Large intestine (tissue), 3 donors: ENCODE measurements around the gene HOXB7. TPM values are rescaled to one million over a fixed set of nuclear protein-coding genes. Genes with fewer than 3 reads are reported as not detected.

Experiments
- DNase-seq, 2 donors: peaks; one replicate each; pipeline versions ENCODE4 v3.0.0 to v3.0.0-alpha.2; 2013
- H3K27ac ChIP-seq: one replicate; pipeline ENCODE4 v1.5.1; 2013; ENCODE audit warnings: low read length
- H3K27me3 ChIP-seq: 2 replicates; pipeline ENCODE4 v1.6.1; 2013; ENCODE audit warnings: low read length; ENCODE audit not compliant: control insufficient read depth, insufficient read depth
- H3K36me3 ChIP-seq: 2 replicates; pipeline ENCODE4 v1.6.1; 2013; ENCODE audit warnings: low read length; ENCODE audit not compliant: control insufficient read depth, insufficient read depth
- H3K4me1 ChIP-seq: one replicate; pipeline ENCODE4 v1.6.1; 2013; ENCODE audit warnings: low read length; ENCODE audit not compliant: control insufficient read depth, insufficient read depth
- H3K4me3 ChIP-seq: one replicate; pipeline ENCODE4 v1.5.1; 2013; ENCODE audit warnings: low read length
- H3K9me3 ChIP-seq: one replicate; pipeline ENCODE4 v1.6.1; 2013; ENCODE audit warnings: mild to moderate bottlenecking, low read depth, low read length, moderate library complexity; ENCODE audit not compliant: control insufficient read depth
- whole genome bisulfite sequencing: methylation state at CpG from one replicate; pipeline ENCODE4 v1.1.5; 2013; ENCODE audit warnings: low lambda C conversion rate; ENCODE audit not compliant: insufficient coverage; 5-methylcytosine and 5-hydroxymethylcytosine counted together
- polyA plus RNA-seq: library from polyadenylated mRNA; unstranded; fragments of 120-200 nt; gene quantifications from one replicate; pipeline ENCODE4 v1.2.1, GENCODE V29; 2013

HOXB7 gene
- polyA plus RNA-seq, 1 donor, result 3.5 TPM

DNA sequence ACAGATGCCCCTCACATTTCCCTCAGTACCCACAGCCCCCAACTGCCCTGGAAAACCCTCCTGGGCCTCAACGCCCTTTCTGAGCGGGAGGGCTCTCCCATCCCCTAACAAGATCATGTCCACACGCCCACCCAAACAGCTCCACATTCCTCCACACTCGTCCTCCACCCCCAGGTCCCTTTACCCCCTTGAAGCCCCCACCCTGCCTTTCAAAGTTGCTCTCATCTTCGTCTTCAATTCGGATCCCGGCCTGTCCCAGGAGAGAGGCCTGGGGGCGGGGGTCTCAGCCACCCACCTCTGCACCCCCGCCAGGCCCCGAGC lies 47.0 kb downstream of the HOXB7 start:
- no CpG with 5 or more reads among the region's 10 CpGs for WGBS
- Histone ChIP-seq H3K27ac (peak overlapping the region; percentile 64), H3K27me3 (peaks cover 80% of the 10 kb centered on the region), H3K4me3 (peak overlapping the region; percentile 10), H3K36me3 (peaks cover 7% of the 10 kb centered on the region), H3K9me3 (peaks cover 3% of the 10 kb centered on the region), H3K4me1 (peaks cover 34% of the 10 kb centered on the region)
- DNase-seq, result no peak

DNA sequence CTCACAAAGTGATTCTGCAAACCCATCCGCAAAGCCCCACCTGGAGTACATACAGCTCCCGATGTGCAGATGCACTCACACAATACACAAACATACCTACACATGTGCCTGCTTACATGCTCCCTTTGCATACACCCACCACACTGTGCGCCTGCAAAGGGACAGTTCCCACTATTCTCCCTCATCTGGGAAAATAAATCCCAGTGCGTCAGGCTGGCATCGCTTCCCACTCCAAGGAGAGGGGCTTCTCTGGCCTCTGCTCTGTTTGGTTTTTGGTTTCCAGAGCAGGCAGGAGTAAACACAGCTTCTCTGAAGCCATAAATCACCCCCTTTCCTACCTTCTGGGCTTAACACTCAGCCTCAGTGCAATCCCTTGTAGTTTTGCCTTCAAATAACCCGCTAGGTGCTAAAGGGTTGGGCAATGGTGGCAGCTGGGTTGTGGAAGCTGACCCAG lies 47.4 kb downstream of the HOXB7 start:
- Histone ChIP-seq H3K9me3 (peaks cover 3% of the 10 kb centered on the region), H3K27me3 (peaks cover 80% of the 10 kb centered on the region), H3K4me1 (peaks cover 34% of the 10 kb centered on the region), H3K36me3 (peaks cover 7% of the 10 kb centered on the region), H3K4me3 (peak overlapping the region; percentile 10), H3K27ac (peak overlapping the region; percentile 64)
- no peak for DNase-seq
- no CpG with 5 or more reads among the region's 6 CpGs for WGBS

DNA sequence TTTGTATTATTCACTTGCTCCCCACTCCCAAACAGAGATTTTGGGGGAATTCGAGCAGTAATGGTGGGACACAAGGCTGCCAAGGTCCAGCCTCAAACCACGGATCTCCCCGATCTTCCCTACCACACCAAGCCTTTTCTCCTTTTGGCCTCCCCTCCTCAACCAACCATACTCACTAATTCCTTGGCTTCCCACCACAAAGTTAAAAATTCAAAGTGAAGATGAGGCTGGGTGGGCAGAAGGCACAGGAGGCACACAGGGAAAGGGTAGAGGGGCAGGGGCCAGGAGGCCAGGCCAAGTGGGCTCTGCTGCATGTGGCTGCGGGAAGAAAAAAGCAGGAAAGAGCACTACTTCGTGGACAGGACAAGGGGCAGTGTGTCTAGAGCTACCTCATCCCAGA lies 47.9 kb downstream of the HOXB7 start:
- no peak overlapping the region for H3K4me3 ChIP-seq
- H3K27ac ChIP-seq, result peak overlapping the region; percentile 64
- no peak for DNase-seq
- peaks cover 7% of the 10 kb centered on the region for H3K36me3 ChIP-seq
- peaks cover 3% of the 10 kb centered on the region for H3K9me3 ChIP-seq
- H3K4me1 ChIP-seq, result peaks cover 33% of the 10 kb centered on the region
- H3K27me3 ChIP-seq, result peaks cover 80% of the 10 kb centered on the region
- WGBS, result no CpG with 5 or more reads among the region's 5 CpGs

DNA sequence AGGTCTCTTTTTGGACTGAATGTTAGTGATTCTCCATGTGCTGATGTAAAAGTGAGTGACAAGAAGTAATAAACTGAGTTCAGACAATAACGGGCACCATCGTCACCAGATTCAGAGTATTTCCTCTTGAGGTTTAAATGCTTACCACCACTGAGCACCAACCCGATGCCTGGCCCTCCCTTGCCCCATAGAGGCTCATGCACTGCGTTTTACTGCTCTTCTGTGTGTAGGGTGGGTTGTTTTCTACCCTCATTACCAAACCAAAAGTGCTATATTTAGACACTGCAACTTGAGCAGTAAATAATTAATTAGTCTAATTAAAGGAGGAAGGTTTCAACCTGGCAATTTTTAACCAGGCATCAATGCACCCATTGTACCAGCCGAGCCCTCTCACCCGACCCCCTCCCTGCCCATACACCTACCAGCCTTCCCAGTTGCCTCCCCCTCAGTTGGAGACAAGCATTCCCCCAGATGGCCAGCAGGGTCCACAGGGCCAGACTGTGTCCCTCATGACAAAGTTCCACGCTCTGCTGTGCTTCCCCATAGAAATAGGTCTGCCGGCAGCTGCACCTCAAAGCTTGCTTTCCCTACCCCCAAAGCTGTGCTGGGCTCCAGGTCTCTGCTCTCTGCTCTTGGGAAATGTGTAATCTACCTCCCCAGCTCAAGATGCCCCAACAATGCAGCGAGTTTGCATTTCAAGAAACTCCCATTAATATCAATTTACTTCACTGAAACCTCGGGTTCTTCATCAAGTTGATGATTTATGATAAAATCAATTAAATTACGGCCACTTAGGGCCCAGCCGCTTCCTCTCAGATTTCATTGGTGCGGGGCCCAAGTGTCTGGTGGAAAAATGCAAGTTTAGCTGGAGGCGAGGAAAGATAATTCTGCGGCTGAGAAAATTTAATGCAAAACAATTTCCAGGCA lies 48.7 kb downstream of the HOXB7 start:
- Histone ChIP-seq H3K36me3 (peaks cover 7% of the 10 kb centered on the region), H3K27me3 (peaks cover 80% of the 10 kb centered on the region), H3K9me3 (peaks cover 3% of the 10 kb centered on the region), H3K4me1 (peaks cover 30% of the 10 kb centered on the region), H3K4me3 (no peak overlapping the region), H3K27ac (peak overlapping the region; percentile 64)
- 73% methylated on average over 3 of the region's 15 CpGs for WGBS
- no peak for DNase-seq

DNA sequence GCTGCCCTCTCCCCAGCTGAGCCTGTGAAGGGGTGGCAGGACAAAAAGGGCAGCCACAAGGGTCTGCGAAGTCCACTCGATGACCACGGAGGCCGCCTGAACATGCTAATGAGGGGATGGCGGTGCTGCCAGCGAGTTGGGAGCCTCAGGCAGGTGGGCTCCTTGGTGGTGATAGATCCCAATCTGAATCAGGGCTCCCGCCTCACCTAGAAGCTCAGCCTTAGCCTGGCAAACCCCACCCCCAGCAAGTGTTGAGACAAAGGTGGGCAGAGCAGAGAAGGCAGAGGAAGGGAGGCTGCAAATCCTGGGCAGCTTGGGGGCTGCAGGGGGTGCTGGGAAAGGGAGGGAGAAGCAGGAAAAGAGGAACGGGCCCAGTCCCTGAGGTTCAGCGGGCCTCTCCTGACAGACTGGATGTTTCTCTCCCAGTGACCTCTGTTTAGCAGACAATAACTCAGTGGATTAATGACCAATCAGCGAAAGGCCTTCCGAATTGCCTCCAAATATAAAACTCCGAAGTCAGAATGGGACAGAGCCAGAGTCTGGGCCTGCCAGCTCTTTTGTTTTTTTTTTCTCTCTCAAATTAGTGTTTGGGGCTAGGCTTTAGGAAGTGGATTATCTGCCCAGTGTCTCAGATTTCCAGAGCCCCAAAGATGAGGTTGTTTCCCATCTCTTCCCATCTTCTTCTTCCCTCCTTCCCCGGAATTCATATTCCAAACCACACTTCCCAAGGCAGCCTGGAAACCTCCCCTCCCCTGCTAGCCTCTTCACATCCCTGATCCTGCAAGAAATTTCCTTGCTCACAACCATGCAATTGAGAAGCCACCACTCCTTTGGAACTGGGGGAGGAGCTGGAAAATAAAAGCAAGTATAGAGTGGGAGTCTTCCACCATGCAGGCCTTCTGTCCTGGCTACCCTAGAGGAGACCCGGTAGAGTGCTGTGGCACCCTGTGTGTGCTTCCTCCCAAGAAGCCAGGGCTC lies 50.7 kb downstream of the HOXB7 start:
- no peak overlapping the region for H3K4me3 ChIP-seq
- 57% methylated on average over 1 of the region's 14 CpGs for WGBS
- H3K27ac ChIP-seq, result peak overlapping the region; percentile 65

DNA sequence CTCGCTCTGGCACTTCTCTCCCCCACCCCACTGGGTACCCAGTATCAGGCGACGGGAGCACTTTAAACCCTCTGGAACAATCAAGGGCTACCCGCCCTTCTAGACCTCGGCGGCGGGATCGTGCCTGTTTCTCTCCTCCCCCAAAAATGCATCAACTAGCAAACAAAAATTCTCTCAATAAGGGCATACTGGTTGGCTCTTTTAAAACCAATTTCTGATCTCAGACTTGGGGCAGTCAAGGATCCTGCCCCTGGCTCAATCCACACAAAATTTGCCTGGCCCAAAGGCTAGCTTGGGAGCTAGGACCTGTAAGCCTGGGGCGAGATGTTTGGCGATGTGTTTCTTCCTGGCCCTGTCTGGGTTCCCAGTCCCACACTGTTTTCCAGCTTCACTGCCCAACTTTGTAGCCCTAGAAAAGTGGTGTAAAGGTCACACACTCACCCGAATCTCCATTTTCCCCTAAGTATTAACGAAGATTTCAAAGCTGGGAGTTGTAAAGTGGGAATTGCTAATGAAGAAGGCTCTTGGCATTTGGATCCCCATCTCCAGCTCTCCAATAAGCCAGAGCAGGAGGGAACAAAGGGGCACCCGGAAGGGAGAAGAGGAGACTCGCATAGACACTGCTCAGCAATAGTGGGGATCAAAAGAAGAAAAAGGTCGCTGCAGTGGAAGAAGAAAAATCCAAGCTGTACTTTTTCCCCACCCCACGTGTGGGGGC lies 51.5 kb downstream of the HOXB7 start:
- Histone ChIP-seq H3K27ac (peak overlapping the region; percentile 65), H3K9me3 (peaks cover 4% of the 10 kb centered on the region), H3K36me3 (peaks cover 7% of the 10 kb centered on the region), H3K27me3 (peaks cover 74% of the 10 kb centered on the region), H3K4me1 (peaks cover 28% of the 10 kb centered on the region), H3K4me3 (no peak overlapping the region)
- no peak for DNase-seq
- no CpG with 5 or more reads among the region's 16 CpGs for WGBS

More for the DNA sequence above, 50.7 kb downstream of the HOXB7 start:
- Histone ChIP-seq H3K36me3 (peaks cover 7% of the 10 kb centered on the region), H3K4me1 (peaks cover 30% of the 10 kb centered on the region), H3K27me3 (peaks cover 74% of the 10 kb centered on the region), H3K9me3 (peaks cover 3% of the 10 kb centered on the region)
- no peak for DNase-seq

DNA sequence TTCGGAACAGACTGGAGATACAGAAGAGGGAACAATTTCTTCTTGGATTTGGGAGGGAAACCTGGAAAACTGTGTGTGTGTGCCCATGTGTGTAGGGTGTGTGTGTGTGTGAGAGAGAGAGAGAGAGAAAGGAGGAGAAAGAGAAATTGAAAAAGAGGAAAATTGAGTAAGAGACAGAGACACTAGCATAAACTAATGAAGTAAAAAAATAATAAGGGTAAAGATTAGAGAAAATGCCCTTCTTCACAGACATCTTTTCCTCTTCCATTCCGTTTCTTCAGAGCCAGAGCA lies 52.0 kb downstream of the HOXB7 start:
- Histone ChIP-seq H3K4me1 (peaks cover 26% of the 10 kb centered on the region), H3K36me3 (peaks cover 7% of the 10 kb centered on the region), H3K27me3 (peaks cover 76% of the 10 kb centered on the region), H3K9me3 (peaks cover 4% of the 10 kb centered on the region), H3K4me3 (no peak overlapping the region), H3K27ac (peak overlapping the region; percentile 65)
- WGBS, result 100% methylated on average over 1 of the region's 2 CpGs
- DNase-seq, result no peak

DNA sequence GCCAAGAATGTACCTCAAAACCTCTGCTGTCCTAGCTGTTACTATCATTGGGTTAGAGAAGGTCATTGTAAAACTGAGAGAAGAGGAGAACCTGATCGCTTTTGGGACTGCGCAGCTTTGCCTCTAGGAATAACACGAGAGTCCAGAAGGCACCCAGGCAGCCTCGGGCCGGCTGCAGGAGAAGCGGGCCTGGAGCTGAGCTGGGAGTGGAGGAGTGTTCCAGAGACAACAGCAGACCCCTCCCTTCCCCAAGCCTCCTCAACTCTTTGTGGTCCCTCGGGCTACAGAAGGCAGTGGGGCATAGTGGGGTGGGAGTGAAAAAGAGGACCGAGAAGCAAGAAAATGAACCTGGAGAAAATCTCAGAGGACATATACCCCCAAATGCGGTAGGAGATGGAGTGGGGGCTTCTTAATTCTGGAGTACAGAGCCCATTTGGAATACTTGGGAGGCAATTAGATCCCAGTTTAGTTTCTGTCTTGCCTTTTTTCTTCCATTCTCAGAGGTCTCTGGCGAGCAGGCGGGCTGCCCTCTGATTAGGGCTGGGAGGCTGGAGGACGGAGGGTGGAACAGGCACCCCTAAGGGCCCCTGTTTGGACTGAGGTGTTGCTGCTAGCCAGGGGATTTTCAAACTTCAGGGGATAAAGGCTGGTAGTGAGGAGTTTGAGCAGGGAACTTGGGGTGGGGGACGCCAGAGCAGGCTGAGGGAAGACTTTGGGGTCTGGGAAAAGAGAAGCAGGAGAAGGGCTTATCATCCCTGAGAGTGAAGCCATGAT lies 52.6 kb downstream of the HOXB7 start:
- Histone ChIP-seq H3K9me3 (peaks cover 4% of the 10 kb centered on the region), H3K27ac (peak overlapping the region; percentile 65), H3K27me3 (peaks cover 73% of the 10 kb centered on the region), H3K4me1 (peaks cover 20% of the 10 kb centered on the region), H3K4me3 (no peak overlapping the region), H3K36me3 (peaks cover 7% of the 10 kb centered on the region)
- DNase-seq, result no peak
- WGBS, result no CpG with 5 or more reads among the region's 13 CpGs
